Upper lobe of left lung (tissue), 6 donors: ENCODE measurements around the gene SLC15A5. TPM values are rescaled to one million over a fixed set of nuclear protein-coding genes. Genes with fewer than 3 reads are reported as not detected.

Experiments
- ATAC-seq, 2 donors: fragments of 200-7000 bp; cut with Tn5 transposase; one replicate each; pipeline ENCODE4 v1.9.1; 2022; ENCODE audit warnings: mild to moderate bottlenecking in 2 of 2, moderate library complexity in 2 of 2; ENCODE audit not compliant: low FRiP score in 2 of 2
- DNase-seq, 2 donors: peaks; one replicate each; pipeline ENCODE4 v3.0.0-alpha.2; 2019 to 2020
- H3K27ac ChIP-seq, 4 donors: fragments of 200-600 bp; sonication (generic); one replicate each; pipeline ENCODE4 v1.5.1; 2016 to 2019
- H3K27me3 ChIP-seq, 4 donors: fragments of 200-600 bp; sonication (generic); one replicate each; pipeline ENCODE4 v1.5.1; 2017 to 2019
- H3K36me3 ChIP-seq, 4 donors: fragments of 200-600 bp; sonication (generic); one replicate each; pipeline ENCODE4 v1.5.1; 2016 to 2019
- H3K4me1 ChIP-seq, 4 donors: fragments of 200-600 bp; sonication (generic); one replicate each; pipeline ENCODE4 v1.5.1; 2018 to 2019
- H3K4me3 ChIP-seq, 4 donors: fragments of 200-600 bp; sonication (generic); one replicate each; pipeline ENCODE4 v1.5.1; 2017 to 2019; ENCODE audit warnings: mild to moderate bottlenecking in 2 of 4, moderate library complexity in 1 of 4
- H3K9me3 ChIP-seq, 4 donors: fragments of 200-600 bp; sonication (generic); one replicate each; pipeline ENCODE4 v1.5.1; 2018 to 2019
- CTCF ChIP-seq, 6 experiments: fragments of 450-650 bp in 4 of 6; fragments of 200-600 bp in 2 of 6; sonication (generic) in 2 of 6; IDR thresholded peaks; one replicate each; pipeline ENCODE4 v1.5.1; 2016 to 2019; ENCODE audit warnings: antibody characterized with exemption in 6 of 6
- EP300 ChIP-seq, 4 donors: sonication (generic); formaldehyde crosslinking; IDR thresholded peaks; one replicate each; pipeline ENCODE4 v1.5.1; 2017; ENCODE audit warnings: antibody characterized with exemption in 4 of 4, control low read depth in 2 of 4
- POLR2A ChIP-seq, 4 donors: fragments of 450-650 bp; IDR thresholded peaks; one replicate each; pipeline ENCODE4 v1.5.1; 2016 to 2017; ENCODE audit warnings: antibody characterized with exemption in 4 of 4, mild to moderate bottlenecking in 2 of 4
- POLR2AphosphoS5 ChIP-seq, 2 donors: sonication (generic); formaldehyde crosslinking; IDR thresholded peaks; one replicate each; pipeline ENCODE4 v1.5.1; 2017; ENCODE audit warnings: antibody characterized with exemption in 2 of 2
- WGBS, 2 donors: methylation state at CpG; one replicate each; pipeline ENCODE4 v1.1.5; 2017 to 2018; 5-methylcytosine and 5-hydroxymethylcytosine counted together
- total RNA-seq, 6 donors: library from RNA; depleted of rRNA in 4 of 6; stranded (reverse); fragments of >200 nt in 4 of 6; gene quantifications; one replicate each; pipeline versions ENCODE4 v1.1.0 to v1.2.1, GENCODE V29; 2016 to 2021
- donor health status: DM: no; HTN: no; CAD: no; lungs with moderate emphysema.
- donor health status: DM: no; HTN: yes; CAD: no; lungs with severe emphysema.

Gene SLC15A5
- total RNA-seq, 6 donors from 2014 or later, result not detected

GRCh38 chr12:16228067-16228466, 49.4 kb downstream of the SLC15A5 start:
- no peak for ATAC-seq
- H3K9me3 ChIP-seq, result peaks cover 0 to 4% (median 0%) of the 10 kb centered on the region in 4 donors

DNA sequence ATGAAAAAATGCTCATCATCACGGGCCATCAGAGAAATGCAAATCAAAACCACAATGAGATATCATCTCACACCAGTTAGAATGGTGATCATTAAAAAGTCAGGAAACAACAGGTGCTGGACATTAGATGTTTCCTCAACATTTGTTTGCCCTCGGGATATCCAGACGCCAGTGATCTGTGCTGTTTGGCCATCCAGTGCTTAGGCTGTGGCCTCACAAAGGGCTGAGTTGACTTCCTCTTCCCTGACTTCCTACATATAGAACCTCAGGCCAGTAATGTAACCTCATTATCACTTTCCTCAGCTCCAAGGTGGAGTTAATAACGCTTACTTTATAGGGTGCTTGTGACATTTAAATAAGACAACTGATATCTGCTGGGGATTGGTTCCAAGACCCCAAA, 51.8 kb downstream of the SLC15A5 start:
- Histone ChIP-seq H3K36me3 (no peaks in the 10 kb centered on the region), H3K27me3 (no peaks in the 10 kb centered on the region), H3K27ac (no peak overlapping the region), H3K4me1 (no peaks in the 10 kb centered on the region), H3K9me3 (no peaks in the 10 kb centered on the region), H3K4me3 (no peak overlapping the region)
- ATAC-seq (no peak), DNase-seq (no peak)
- TF ChIP-seq POLR2A (IDR thresholded peaks at IDR 0.05) (no peak), EP300 (IDR thresholded peaks at IDR 0.05) (no peak), POLR2AphosphoS5 (IDR thresholded peaks at IDR 0.05) (no peak), CTCF (IDR thresholded peaks at IDR 0.05) (no peak)
- 71 to 74% methylated on average over 4 of the region's 4 CpGs for WGBS, 2 donors

More at GRCh38 chr12:16228067-16228466, 49.4 kb downstream of the SLC15A5 start:
- no peak overlapping the region for H3K27ac ChIP-seq
- TF ChIP-seq EP300 (IDR thresholded peaks at IDR 0.05) (no peak), POLR2A (IDR thresholded peaks at IDR 0.05) (no peak), POLR2AphosphoS5 (IDR thresholded peaks at IDR 0.05) (no peak), CTCF (IDR thresholded peaks at IDR 0.05) (no peak)
- H3K36me3 ChIP-seq, result no peaks in the 10 kb centered on the region
- WGBS, 2 donors, result 40 to 60% methylated on average over 2 of the region's 2 CpGs
- H3K27me3 ChIP-seq, result no peaks in the 10 kb centered on the region
- DNase-seq, result no peak
- no peaks in the 10 kb centered on the region for H3K4me1 ChIP-seq
- H3K4me3 ChIP-seq, result no peak overlapping the region

DNA sequence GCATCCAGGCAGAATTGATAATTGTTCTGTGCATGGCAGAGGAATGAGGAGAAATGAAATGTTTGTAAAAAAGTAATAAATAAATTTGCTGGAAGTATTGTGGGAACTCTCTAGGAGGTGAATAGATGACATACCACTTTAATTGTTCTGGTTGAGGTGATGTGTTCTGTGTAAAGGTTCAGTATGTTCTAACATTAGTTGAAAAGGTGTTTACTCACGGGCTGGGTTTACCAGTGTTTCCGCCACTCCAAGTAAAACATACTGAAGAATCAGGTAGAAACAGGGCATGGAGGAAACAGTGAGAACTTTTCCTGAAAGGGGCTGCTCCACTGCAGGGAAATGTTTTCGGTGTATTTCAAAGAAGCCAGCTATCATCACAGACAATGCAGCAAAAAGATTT, 53.3 kb downstream of the SLC15A5 start:
- Histone ChIP-seq H3K4me1 (no peaks in the 10 kb centered on the region), H3K27me3 (no peaks in the 10 kb centered on the region), H3K27ac (no peak overlapping the region), H3K36me3 (no peaks in the 10 kb centered on the region), H3K4me3 (no peak overlapping the region), H3K9me3 (no peaks in the 10 kb centered on the region)
- 86 to 90% methylated on average over 3 of the region's 3 CpGs for WGBS, 2 donors
- ATAC-seq (no peak), DNase-seq (no peak)
- no peak for TF ChIP-seq CTCF (IDR thresholded peaks at IDR 0.05)
- no peak for TF ChIP-seq EP300 (IDR thresholded peaks at IDR 0.05)
- TF ChIP-seq POLR2A (IDR thresholded peaks at IDR 0.05), result no peak
- TF ChIP-seq POLR2AphosphoS5 (IDR thresholded peaks at IDR 0.05), result no peak

DNA sequence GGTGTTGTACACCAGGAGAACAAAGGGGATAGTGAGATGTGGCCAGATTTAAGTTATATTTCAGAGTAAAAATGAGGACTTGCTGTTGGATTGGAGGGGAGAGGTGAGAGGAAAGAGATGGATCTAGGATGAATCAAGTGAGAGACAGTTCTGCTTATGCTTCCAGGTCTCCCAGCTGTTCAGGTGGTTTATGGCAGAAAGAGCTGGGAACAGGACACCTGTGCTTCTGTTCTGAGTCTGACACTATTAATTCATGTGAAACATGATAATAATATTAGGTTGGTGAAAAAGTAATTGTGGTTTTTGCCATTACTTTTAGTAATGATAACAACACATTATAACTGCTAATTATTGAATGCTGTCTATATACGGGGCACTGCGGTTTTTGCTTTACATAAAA, 55.7 kb downstream of the SLC15A5 start:
- 93 to 95% methylated on average over 2 of the region's 2 CpGs for WGBS, 2 donors
- Histone ChIP-seq H3K27me3 (no peaks in the 10 kb centered on the region), H3K27ac (no peak overlapping the region), H3K4me1 (no peaks in the 10 kb centered on the region), H3K36me3 (no peaks in the 10 kb centered on the region), H3K9me3 (no peaks in the 10 kb centered on the region), H3K4me3 (no peak overlapping the region)
- TF ChIP-seq POLR2AphosphoS5 (IDR thresholded peaks at IDR 0.05), result no peak
- no peak for TF ChIP-seq EP300 (IDR thresholded peaks at IDR 0.05)
- no peak for TF ChIP-seq POLR2A (IDR thresholded peaks at IDR 0.05)
- no peak for TF ChIP-seq CTCF (IDR thresholded peaks at IDR 0.05)
- ATAC-seq (no peak), DNase-seq (no peak)

GRCh38 chr12:16220120-16220519, 57.4 kb downstream of the SLC15A5 start:
- Histone ChIP-seq H3K9me3 (no peaks in the 10 kb centered on the region), H3K36me3 (no peaks in the 10 kb centered on the region), H3K4me1 (no peaks in the 10 kb centered on the region), H3K27ac (no peak overlapping the region), H3K4me3 (no peak overlapping the region), H3K27me3 (no peaks in the 10 kb centered on the region)
- ATAC-seq, result no peak
- DNase-seq, result no peak
- TF ChIP-seq CTCF (IDR thresholded peaks at IDR 0.05), result no peak
- no peak for TF ChIP-seq EP300 (IDR thresholded peaks at IDR 0.05)
- no peak for TF ChIP-seq POLR2AphosphoS5 (IDR thresholded peaks at IDR 0.05)
- no peak for TF ChIP-seq POLR2A (IDR thresholded peaks at IDR 0.05)
